A673 (cell line): ENCODE data around the gene ECM2. TPM values are rescaled to one million over a fixed set of nuclear protein-coding genes. Genes with fewer than 3 reads are reported as not detected.

Experiments
- BruUV-seq: library from RNA; stranded (reverse); fragments of 400-500 nt; replicated peaks from 2 replicates; lab custom pipeline; 2021; lab: Mats Ljungman, UMichigan
- CTCF ChIA-PET: fragments of 300-600 bp; sonication (Branson Sonifier 250); formaldehyde crosslinking; loops from one replicate; lab custom pipeline; 2022; ENCODE audit warnings: antibody characterized with exemption; lab: Charles Lee
- POLR2A ChIA-PET: fragments of 300-600 bp; sonication (Branson Sonifier 250); formaldehyde crosslinking; loops from one replicate; lab custom pipeline; 2022; ENCODE audit warnings: antibody characterized with exemption; ENCODE audit not compliant: low non-redundant PET; lab: Charles Lee
- DNase-seq: peaks from one replicate; pipeline ENCODE4 v3.0.0-alpha.2; 2015; ENCODE audit warnings: low spot score
- H3K27ac ChIP-seq: fragments of 200-600 bp; sonication (generic); 2 replicates; pipeline ENCODE4 v1.5.1; 2016; ENCODE audit warnings: mixed run types, low read depth, mild to moderate bottlenecking, mixed read lengths, antibody characterized with exemption, low read length; ENCODE audit not compliant: poor library complexity, severe bottlenecking
- H3K27me3 ChIP-seq: fragments of 200-600 bp; sonication (generic); replicated peaks from 2 replicates; pipeline ENCODE4 v1.6.1; 2017; ENCODE audit warnings: mixed run types, low read depth, mild to moderate bottlenecking, mixed read lengths, antibody characterized with exemption, low read length; ENCODE audit not compliant: insufficient read depth, poor library complexity
- H3K36me3 ChIP-seq: fragments of 200-600 bp; sonication (generic); 2 replicates; pipeline ENCODE4 v1.6.1; 2016; ENCODE audit warnings: mixed run types, mild to moderate bottlenecking, mixed read lengths, antibody characterized with exemption, low read length; ENCODE audit not compliant: insufficient read depth, poor library complexity, severe bottlenecking
- H3K4me1 ChIP-seq: fragments of 200-600 bp; sonication (generic); 2 replicates; pipeline ENCODE4 v1.6.1; 2017; ENCODE audit warnings: mixed run types, mild to moderate bottlenecking, mixed read lengths, antibody characterized with exemption, low read length; ENCODE audit not compliant: insufficient read depth, poor library complexity, severe bottlenecking
- H3K4me3 ChIP-seq: fragments of 200-600 bp; sonication (generic); 2 replicates; pipeline ENCODE4 v1.5.1; 2016; ENCODE audit warnings: low read depth, mixed run types, mild to moderate bottlenecking, mixed read lengths, low read length; ENCODE audit not compliant: poor library complexity, severe bottlenecking
- H3K9me3 ChIP-seq: fragments of 200-600 bp; sonication (generic); 2 replicates; pipeline ENCODE4 v1.6.1; 2016; ENCODE audit warnings: mixed run types, low read depth, mild to moderate bottlenecking, mixed read lengths, antibody characterized with exemption, low read length; ENCODE audit not compliant: poor library complexity, severe bottlenecking
- CTCF ChIP-seq: fragments of 300-800, 200-600 bp; sonication (generic); conservative IDR thresholded peaks from 2 replicates; pipeline ENCODE4 v1.5.1; 2017; ENCODE audit warnings: low read depth, mild to moderate bottlenecking, antibody characterized with exemption, low read length, moderate library complexity, mixed read lengths
- EZH2 ChIP-seq: fragments of 200-600 bp; sonication (generic); IDR thresholded peaks from 2 replicates; pipeline ENCODE4 v1.6.1; 2017; ENCODE audit warnings: borderline replicate concordance, low read depth, mild to moderate bottlenecking, mixed read lengths, antibody characterized with exemption, low read length; ENCODE audit not compliant: poor library complexity, severe bottlenecking
- intact Hi-C: fragments of 100-400 bp; cut with micrococcal nuclease; formaldehyde crosslinking; loops from one replicate; pipeline ENCODE4 v1.10.0; 2022; ENCODE audit not compliant: unreplicated experiment
- total RNA-seq: library from RNA; stranded (reverse); gene quantifications from 2 replicates; pipeline ENCODE4 v1.2.3, GENCODE V29; 2021

The ECM2 gene
- total RNA-seq, 1 experiment from 2014 or later: 0.24 TPM

GRCh38 chr9:92493749-92494387, 41.9 kb downstream of the ECM2 start:
- POLR2A ChIA-PET: no interaction called here
- Histone ChIP-seq H3K4me3 (no peak overlapping the region), H3K36me3 (no peaks in the 10 kb centered on the region), H3K9me3 (no peaks in the 10 kb centered on the region), H3K27me3 (no peaks in the 10 kb centered on the region), H3K27ac (no peak overlapping the region), H3K4me1 (no peaks in the 10 kb centered on the region)
- BruUV-seq: no TSS peak
- intact Hi-C loops: no loop called here
- TF ChIP-seq EZH2 (no peak), CTCF (no peak)
- CTCF ChIA-PET: no interaction called here
- no peak for DNase-seq

DNA sequence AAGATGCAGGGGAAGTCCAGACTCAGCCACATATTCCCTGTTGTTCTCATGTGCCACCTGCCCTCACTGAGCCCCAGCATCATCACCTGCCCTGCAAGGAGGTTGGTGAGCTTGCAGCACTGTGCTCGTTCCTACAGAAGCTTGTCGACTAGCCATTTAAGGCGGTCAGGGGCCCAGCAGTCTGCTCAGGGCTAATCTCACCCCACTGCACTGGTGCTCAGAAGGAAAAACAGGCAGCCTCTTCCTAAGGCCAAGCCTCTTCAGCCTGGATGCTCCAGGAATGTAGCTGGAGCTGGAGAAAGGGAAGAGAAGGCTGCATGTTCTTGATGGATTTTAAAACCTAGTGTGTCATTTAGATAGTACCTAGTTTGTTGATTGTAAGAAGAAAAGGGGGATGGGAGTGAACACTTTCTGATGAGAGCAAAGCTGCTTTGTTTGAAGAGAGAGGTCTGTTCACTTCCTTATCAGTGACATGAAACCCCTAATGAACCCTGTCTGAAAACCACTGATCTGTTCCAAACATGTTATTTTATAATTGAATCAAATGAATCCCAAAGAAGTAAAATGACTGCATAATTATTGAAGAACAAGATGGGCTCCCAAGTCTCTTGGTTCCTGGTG, 42.9 kb downstream of the ECM2 start:
- POLR2A ChIA-PET: no interaction called here
- no peaks in the 10 kb centered on the region for H3K4me1 ChIP-seq
- no peak overlapping the region for H3K4me3 ChIP-seq
- no peak for DNase-seq
- BruUV-seq: no TSS peak
- no peak for TF ChIP-seq EZH2
- TF ChIP-seq CTCF: no peak
- no peaks in the 10 kb centered on the region for H3K36me3 ChIP-seq
- H3K9me3 ChIP-seq: no peaks in the 10 kb centered on the region
- intact Hi-C loops: no loop called here
- CTCF ChIA-PET: no interaction called here
- no peak overlapping the region for H3K27ac ChIP-seq
- H3K27me3 ChIP-seq: no peaks in the 10 kb centered on the region

DNA sequence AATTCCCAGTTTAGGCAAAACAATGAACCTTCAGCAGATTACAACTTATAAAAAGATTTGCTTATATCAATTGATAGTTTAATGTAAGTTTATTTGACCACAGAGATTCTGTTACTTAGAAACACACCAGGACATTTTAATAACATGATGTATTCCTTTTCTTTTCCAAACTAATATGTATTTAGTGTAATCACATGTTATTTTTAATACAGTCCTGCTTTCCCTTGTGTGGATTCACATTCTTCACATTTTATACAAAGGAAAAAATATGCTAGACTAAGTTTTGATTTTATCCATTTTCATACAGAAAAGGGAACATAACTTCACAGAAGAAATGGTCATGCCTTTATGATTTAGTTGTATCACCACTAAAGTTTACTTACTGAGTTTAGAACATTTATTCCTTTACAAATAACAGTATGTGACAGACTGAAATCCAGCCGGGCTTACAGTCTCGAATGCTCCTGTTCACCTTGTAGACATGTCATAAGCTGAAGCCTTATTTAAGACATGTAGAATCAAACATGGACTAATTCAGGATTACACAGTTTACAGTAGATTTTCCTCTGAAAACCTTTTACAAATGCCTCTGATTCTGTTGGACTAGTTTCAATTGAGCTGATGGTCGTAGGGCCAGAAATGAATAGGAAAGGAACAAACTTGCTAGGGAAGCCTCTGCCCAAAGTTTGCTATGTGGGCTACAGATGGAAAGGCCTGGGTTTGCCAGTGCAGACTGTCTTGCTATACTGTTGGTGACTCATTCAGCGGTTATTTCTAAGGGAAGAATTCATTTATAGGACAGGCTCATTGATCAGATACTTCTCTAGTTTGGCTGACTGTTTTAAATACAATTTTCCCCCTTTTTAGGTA, 46.9 kb downstream of the ECM2 start:
- intact Hi-C loops: no loop called here
- H3K4me3 ChIP-seq: no peak overlapping the region
- H3K27ac ChIP-seq: no peak overlapping the region
- ChIA-PET POLR2A (no interaction called here), CTCF (no interaction called here)
- BruUV-seq: no TSS peak
- H3K27me3 ChIP-seq: no peaks in the 10 kb centered on the region
- no peak for DNase-seq
- no peak for TF ChIP-seq EZH2
- no peak for TF ChIP-seq CTCF
- no peaks in the 10 kb centered on the region for H3K36me3 ChIP-seq
- H3K9me3 ChIP-seq: no peaks in the 10 kb centered on the region
- no peaks in the 10 kb centered on the region for H3K4me1 ChIP-seq
